Kidney (tissue), 14 donors: ENCODE data around the gene OR8B12. TPM values are rescaled to one million over a fixed set of nuclear protein-coding genes. Genes with fewer than 3 reads are reported as not detected.
A peak's percentile ranks its signal among the peaks of the same experiment; 100 is the strongest.

Source experiments
- DNase-seq, 5 donors: peaks; one replicate each; pipeline ENCODE4 v3.0.0-alpha.2; 2013 to 2020
- FAIRE-seq: peaks from 2 replicates; lab custom pipeline; 2012; peaks lifted over from hg19 to GRCh38; lab: Jason Lieb, UNC
- H3K27ac ChIP-seq, 2 donors: one replicate each; pipeline ENCODE4 v1.7.0; 2013; ENCODE audit warnings: low read depth in 2 of 2, low read length in 2 of 2, inconsistent platforms in 1 of 2
- H3K27me3 ChIP-seq: one replicate; pipeline ENCODE4 v1.7.1; 2013; ENCODE audit warnings: low read length, inconsistent platforms; ENCODE audit not compliant: control insufficient read depth, insufficient read depth
- H3K36me3 ChIP-seq, 3 donors: one replicate each; pipeline versions ENCODE4 v1.7.0 to v1.7.1; 2013; ENCODE audit warnings: low read length in 3 of 3, control low read depth in 1 of 3, inconsistent platforms in 1 of 3; ENCODE audit not compliant: insufficient read depth in 3 of 3, control insufficient read depth in 2 of 3
- H3K4me1 ChIP-seq, 3 donors: one replicate each; pipeline versions ENCODE4 v1.7.0 to v1.7.1; 2013; ENCODE audit warnings: low read length in 3 of 3, inconsistent platforms in 1 of 3, low read depth in 1 of 3; ENCODE audit not compliant: control insufficient read depth in 2 of 3, insufficient read depth in 2 of 3
- H3K4me3 ChIP-seq, 3 donors: one replicate each; pipeline versions ENCODE4 v1.7.0 to v1.8.1; 2013; ENCODE audit warnings: low read length in 3 of 3, control low read depth in 1 of 3, inconsistent platforms in 1 of 3
- H3K9ac ChIP-seq, 3 donors: one replicate each; pipeline versions ENCODE4 v1.7.0 to v1.7.1; 2013; ENCODE audit warnings: low read length in 3 of 3, control low read depth in 1 of 3, inconsistent platforms in 1 of 3
- H3K9me3 ChIP-seq, 3 donors: one replicate each; pipeline versions ENCODE4 v1.7.0 to v1.7.1; 2013; ENCODE audit warnings: low read length in 3 of 3, control low read depth in 1 of 3, inconsistent platforms in 1 of 3; ENCODE audit not compliant: control insufficient read depth in 2 of 3, insufficient read depth in 1 of 3
- CTCF ChIP-seq: IDR thresholded peaks from 3 replicates; pipeline ENCODE4 v1.5.1; 2012; ENCODE audit warnings: mild to moderate bottlenecking, moderate library complexity, borderline replicate concordance; ENCODE audit not compliant: insufficient read depth; ENCODE audit errors: extremely low read depth
- intact Hi-C: fragments of 100-400 bp; cut with DNase I; formaldehyde crosslinking; loops from one replicate; pipeline ENCODE4 v1.11.1; 2022
- polyA plus RNA-seq: library from polyadenylated mRNA; stranded (reverse); fragments of 350-450 nt; fragmentation: Illumina TruSeq; extraction: RNeasy Lipid Tissue Mini Kit (QIAGEN cat#74804); gene quantifications from one replicate; pipeline ENCODE4 v1.2.3, GENCODE V29; 2014; ENCODE audit warnings: low read depth, low replicate concordance; ENCODE audit not compliant: insufficient read depth
- total RNA-seq: library from RNA; stranded (reverse); fragmentation: NEBNext Ultra II Directional; extraction: Animal tissue kit (Norgen Biotek cat#: 25700); gene quantifications from one replicate; pipeline ENCODE4 v1.2.1, GENCODE V29; 2021
- donor health status: control.
- donor health status: control.
- donor health status: control.
- donor health status: control.
- donor health status: control.
- donor health status: DM: yes; HTN: yes; CAD: no.
- donor health status: Normal renal cell carcinoma (clear cell type).

Gene OR8B12
- total and polyA plus RNA-seq, 2 donors from 2014 or later: not detected

- no peaks in the 10 kb centered on the region for H3K4me1 ChIP-seq
- H3K27ac ChIP-seq: no peak overlapping the region
- DNase-seq: peak in 2 of 5 donors; percentile 9 to 51
- no peak overlapping the region for H3K9ac ChIP-seq
- H3K36me3 ChIP-seq: no peaks in the 10 kb centered on the region
- TF ChIP-seq CTCF: no peak
- H3K9me3 ChIP-seq: no peaks in the 10 kb centered on the region
- H3K4me3 ChIP-seq: no peak overlapping the region
- no peaks in the 10 kb centered on the region for H3K27me3 ChIP-seq
- FAIRE-seq: no peak
- intact Hi-C loops: no loop called here
Measured at GRCh38 chr11:124538019-124538418, 5.4 kb downstream of the OR8B12 start.

DNA sequence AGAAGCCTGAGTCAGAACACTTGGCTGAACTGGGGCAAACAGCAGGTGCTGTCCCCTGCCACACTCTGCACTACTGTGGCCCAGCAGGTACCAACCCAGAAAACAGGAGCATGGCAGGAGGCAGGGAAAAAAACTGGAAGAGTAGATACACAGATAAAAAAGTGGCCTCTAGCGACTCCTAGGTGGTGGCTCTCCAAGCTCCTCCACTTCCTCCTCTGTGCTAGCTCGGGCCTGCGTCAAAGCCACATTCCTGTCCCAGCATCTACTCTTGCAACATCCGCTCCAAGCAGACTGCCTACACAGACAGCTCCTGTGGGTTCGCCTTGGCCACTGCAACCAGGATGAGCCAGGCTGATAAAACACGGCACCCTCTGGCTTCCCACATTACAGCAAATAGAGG is 6.9 kb downstream of the OR8B12 start:
- H3K4me3 ChIP-seq: no peak overlapping the region
- no peaks in the 10 kb centered on the region for H3K9me3 ChIP-seq
- no peak for FAIRE-seq
- H3K27ac ChIP-seq: no peak overlapping the region
- peak in 1 of 5 donors; percentile 70 for DNase-seq
- H3K9ac ChIP-seq: no peak overlapping the region
- H3K27me3 ChIP-seq: no peaks in the 10 kb centered on the region
- no peaks in the 10 kb centered on the region for H3K36me3 ChIP-seq
- no peak for TF ChIP-seq CTCF
- H3K4me1 ChIP-seq: no peaks in the 10 kb centered on the region
- intact Hi-C loops: no loop called here

DNA sequence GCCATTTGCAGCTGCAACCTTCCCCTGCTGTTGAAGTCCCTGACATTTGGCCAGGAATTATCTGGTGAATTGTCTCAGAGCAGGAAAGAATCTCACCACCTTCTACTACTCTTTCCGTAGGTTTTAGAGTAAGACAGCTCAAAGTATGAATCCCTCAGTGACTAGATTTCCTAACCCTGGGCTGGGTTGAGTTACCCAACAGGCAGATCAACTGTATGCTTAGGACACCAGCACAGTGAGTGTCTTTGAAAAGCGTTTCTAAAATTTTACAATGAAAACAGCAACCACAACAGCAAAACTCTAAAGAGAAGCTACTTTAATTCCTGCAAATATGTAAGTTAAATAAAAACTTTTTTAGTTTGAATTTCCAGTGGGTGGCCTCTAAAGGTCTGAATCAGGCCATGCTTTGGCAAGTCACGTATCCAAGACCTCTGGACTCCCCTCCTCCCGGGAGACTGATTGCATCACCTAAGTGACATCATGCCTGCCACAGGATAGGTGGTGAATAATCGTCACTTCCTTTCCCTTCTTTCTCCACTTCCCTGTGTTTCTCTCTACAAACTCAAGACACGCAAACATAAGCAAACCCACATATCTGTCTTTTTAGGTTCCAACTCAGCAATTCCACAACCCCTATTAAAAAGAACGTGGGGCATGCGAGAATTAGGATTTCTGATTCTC is 7.8 kb downstream of the OR8B12 start:
- Histone ChIP-seq H3K27ac (no peak overlapping the region), H3K4me3 (no peak overlapping the region), H3K36me3 (no peaks in the 10 kb centered on the region), H3K9me3 (no peaks in the 10 kb centered on the region), H3K9ac (no peak overlapping the region), H3K4me1 (no peaks in the 10 kb centered on the region), H3K27me3 (no peaks in the 10 kb centered on the region)
- intact Hi-C loops: no loop called here
- DNase-seq (no peak), FAIRE-seq (no peak)
- no peak for TF ChIP-seq CTCF

DNA sequence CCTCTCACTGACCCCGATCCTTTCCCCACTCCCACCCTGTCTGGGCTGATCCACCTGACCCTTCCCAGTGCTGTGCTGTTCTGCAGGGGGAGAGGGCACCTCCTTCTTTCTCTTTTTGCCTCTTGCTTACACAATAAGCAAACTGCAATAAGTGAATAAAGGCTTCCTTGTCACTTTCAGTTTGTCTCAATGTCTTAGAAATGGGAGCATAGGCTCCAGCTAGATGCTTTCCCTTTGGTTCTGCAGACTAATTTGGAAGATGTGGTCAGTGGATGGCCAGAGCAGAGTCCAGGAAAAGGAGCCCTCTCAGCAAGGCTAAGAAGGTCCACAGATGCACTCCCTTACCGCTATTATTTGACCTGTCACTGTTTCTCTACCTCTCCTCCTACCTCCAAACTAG is 9.4 kb downstream of the OR8B12 start:
- TF ChIP-seq CTCF: no peak
- no peaks in the 10 kb centered on the region for H3K27me3 ChIP-seq
- no peaks in the 10 kb centered on the region for H3K4me1 ChIP-seq
- H3K36me3 ChIP-seq: no peaks in the 10 kb centered on the region
- intact Hi-C loops: no loop called here
- H3K9ac ChIP-seq: no peak overlapping the region
- no peak overlapping the region for H3K4me3 ChIP-seq
- no peak for DNase-seq
- no peak overlapping the region for H3K27ac ChIP-seq
- FAIRE-seq: no peak
- no peaks in the 10 kb centered on the region for H3K9me3 ChIP-seq
